Hepatocyte (in vitro differentiated cells): ENCODE data around the gene MAGEB2. TPM values are rescaled to one million over a fixed set of nuclear protein-coding genes. Genes with fewer than 3 reads are reported as not detected.

Experiments
- DNase-seq: peaks from one replicate; pipeline ENCODE4 v3.0.0-alpha.2; 2016; ENCODE audit warnings: low spot score
- H2AFZ ChIP-seq: fragments of 200-600 bp; sonication (generic); 2 replicates; pipeline ENCODE4 v1.6.0; 2016; ENCODE audit warnings: antibody characterized with exemption, mild to moderate bottlenecking
- H3K27ac ChIP-seq: fragments of 200-600 bp; sonication (generic); 2 replicates; pipeline ENCODE4 v1.5.1; 2016; ENCODE audit warnings: mild to moderate bottlenecking
- H3K27me3 ChIP-seq: fragments of 200-600 bp; sonication (generic); 2 replicates; pipeline ENCODE4 v1.6.1; 2016
- H3K36me3 ChIP-seq: fragments of 200-600 bp; sonication (generic); replicated peaks from 2 replicates; pipeline ENCODE4 v1.5.1; 2016; ENCODE audit warnings: low read depth; ENCODE audit not compliant: insufficient read depth
- H3K4me1 ChIP-seq: fragments of 200-600 bp; sonication (generic); 2 replicates; pipeline ENCODE4 v1.5.1; 2016; ENCODE audit warnings: mild to moderate bottlenecking, moderate library complexity; ENCODE audit not compliant: insufficient read depth
- H3K4me2 ChIP-seq: fragments of 200-600 bp; sonication (generic); 2 replicates; pipeline ENCODE4 v1.6.0; 2016
- H3K4me3 ChIP-seq: fragments of 200-600 bp; sonication (generic); 2 replicates; pipeline ENCODE4 v1.5.1; 2016; ENCODE audit warnings: mild to moderate bottlenecking
- H3K79me2 ChIP-seq: fragments of 200-600 bp; sonication (generic); 2 replicates; pipeline ENCODE4 v1.6.0; 2017; ENCODE audit warnings: mild to moderate bottlenecking
- H3K9me2 ChIP-seq: fragments of 200-600 bp; sonication (generic); replicated peaks from 2 replicates; pipeline ENCODE4 v1.6.0; 2017; ENCODE audit warnings: mild to moderate bottlenecking; ENCODE audit not compliant: insufficient read depth
- H3K9me3 ChIP-seq: fragments of 200-600 bp; sonication (generic); 2 replicates; pipeline ENCODE4 v1.5.1; 2016; ENCODE audit warnings: low read depth, mild to moderate bottlenecking
- H4K20me1 ChIP-seq: fragments of 200-600 bp; sonication (generic); 2 replicates; pipeline ENCODE4 v1.6.0; 2016; ENCODE audit warnings: mild to moderate bottlenecking; ENCODE audit not compliant: insufficient read depth, poor library complexity, severe bottlenecking
- EZH2 ChIP-seq: fragments of 200-600 bp; sonication (generic); IDR thresholded peaks from 2 replicates; pipeline ENCODE4 v1.6.1; 2016; ENCODE audit warnings: antibody characterized with exemption, mild to moderate bottlenecking, borderline replicate concordance
- EZH2phosphoT487 ChIP-seq: fragments of 200-600 bp; sonication (generic); IDR thresholded peaks from one replicate; pipeline ENCODE4 v1.6.1; 2018; ENCODE audit warnings: antibody characterized with exemption, mild to moderate bottlenecking, low read depth, moderate library complexity; ENCODE audit not compliant: unreplicated experiment, severe bottlenecking
- WGBS: methylation state at CpG from one replicate; pipeline ENCODE4 v1.1.6; 2016; ENCODE audit warnings: low lambda C conversion rate; ENCODE audit errors: missing lambda C conversion rate; 5-methylcytosine and 5-hydroxymethylcytosine counted together
- polyA plus RNA-seq: library from polyadenylated mRNA; unstranded; fragments of >200 nt; fragmentation: Nextera tagmentation; extraction: Ambion mirVana; gene quantifications from 2 replicates; pipeline ENCODE4 v1.2.1, GENCODE V29; 2016
- total RNA-seq: library from RNA; depleted of rRNA; stranded (reverse); fragments of >200 nt; gene quantifications from 2 replicates; pipeline ENCODE4 v1.2.3, GENCODE V29; 2014
- TF ChIP-seq, protein P1 (sequence below): fragments of 200-600 bp; sonication (generic); IDR thresholded peaks from 2 replicates; pipeline ENCODE4 v1.5.1; 2016; ENCODE audit warnings: antibody characterized with exemption, mild to moderate bottlenecking; ENCODE audit not compliant: poor library complexity

The MAGEB2 gene
- total and polyA plus RNA-seq, 2 experiments from 2014 or later, result not detected

DNA sequence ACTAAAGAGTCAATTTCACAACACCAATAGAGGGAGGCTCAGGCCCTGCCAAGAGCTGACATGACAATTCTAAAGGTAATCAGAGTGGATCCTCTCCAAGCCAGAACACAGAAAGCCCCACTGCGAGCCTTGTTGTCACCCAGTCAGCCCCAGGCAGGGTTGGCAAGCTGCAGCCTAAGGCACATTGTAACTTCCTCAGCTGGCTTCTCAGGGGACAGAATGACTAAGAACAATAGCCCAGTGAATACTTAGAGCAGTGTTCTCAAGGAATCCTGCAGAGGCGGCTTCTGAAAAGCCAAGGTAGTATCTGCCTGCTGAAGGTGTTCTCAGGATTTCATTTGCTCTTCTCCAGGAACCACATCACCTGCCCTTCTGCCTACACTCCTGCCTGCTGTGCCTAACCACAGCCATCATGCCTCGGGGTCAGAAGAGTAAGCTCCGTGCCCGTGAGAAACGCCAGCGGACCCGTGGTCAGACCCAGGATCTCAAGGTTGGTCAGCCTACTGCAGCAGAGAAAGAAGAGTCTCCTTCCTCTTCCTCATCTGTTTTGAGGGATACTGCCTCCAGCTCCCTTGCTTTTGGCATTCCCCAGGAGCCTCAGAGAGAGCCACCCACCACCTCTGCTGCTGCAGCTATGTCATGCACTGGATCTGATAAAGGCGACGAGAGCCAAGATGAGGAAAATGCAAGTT, 26.5 kb downstream of the MAGEB2 start, which contains the start of gene MAGEB4:
MAGEB4 (plus strand) TSS at position 277 of the 692 bp plus-strand sequence; CDS start at position 413, 136 bp downstream.
- Histone ChIP-seq H3K27me3 (no peaks in the 10 kb centered on the region), H2AFZ (no peak within 1 kb of the TSS), H3K4me3 (no peak within 1 kb of the TSS), H3K27ac (no peak within 1 kb of the TSS), H3K9me3 (no peaks in the 10 kb centered on the region), H3K4me1 (no peaks in the 10 kb centered on the region), H4K20me1 (no peaks in the 10 kb centered on the region), H3K36me3 (no peaks in the 10 kb centered on the region), H3K79me2 (no peaks in the 10 kb centered on the region), H3K9me2 (no peaks in the 10 kb centered on the region), H3K4me2 (no peak within 1 kb of the TSS)
- TF ChIP-seq, protein P1, sequence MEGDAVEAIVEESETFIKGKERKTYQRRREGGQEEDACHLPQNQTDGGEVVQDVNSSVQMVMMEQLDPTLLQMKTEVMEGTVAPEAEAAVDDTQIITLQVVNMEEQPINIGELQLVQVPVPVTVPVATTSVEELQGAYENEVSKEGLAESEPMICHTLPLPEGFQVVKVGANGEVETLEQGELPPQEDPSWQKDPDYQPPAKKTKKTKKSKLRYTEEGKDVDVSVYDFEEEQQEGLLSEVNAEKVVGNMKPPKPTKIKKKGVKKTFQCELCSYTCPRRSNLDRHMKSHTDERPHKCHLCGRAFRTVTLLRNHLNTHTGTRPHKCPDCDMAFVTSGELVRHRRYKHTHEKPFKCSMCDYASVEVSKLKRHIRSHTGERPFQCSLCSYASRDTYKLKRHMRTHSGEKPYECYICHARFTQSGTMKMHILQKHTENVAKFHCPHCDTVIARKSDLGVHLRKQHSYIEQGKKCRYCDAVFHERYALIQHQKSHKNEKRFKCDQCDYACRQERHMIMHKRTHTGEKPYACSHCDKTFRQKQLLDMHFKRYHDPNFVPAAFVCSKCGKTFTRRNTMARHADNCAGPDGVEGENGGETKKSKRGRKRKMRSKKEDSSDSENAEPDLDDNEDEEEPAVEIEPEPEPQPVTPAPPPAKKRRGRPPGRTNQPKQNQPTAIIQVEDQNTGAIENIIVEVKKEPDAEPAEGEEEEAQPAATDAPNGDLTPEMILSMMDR, result no peak
- TF ChIP-seq EZH2phosphoT487 (no peak), EZH2 (no peak)
- WGBS, result 84% methylated on average over 10 of the region's 10 CpGs
- DNase-seq, result no peak

DNA sequence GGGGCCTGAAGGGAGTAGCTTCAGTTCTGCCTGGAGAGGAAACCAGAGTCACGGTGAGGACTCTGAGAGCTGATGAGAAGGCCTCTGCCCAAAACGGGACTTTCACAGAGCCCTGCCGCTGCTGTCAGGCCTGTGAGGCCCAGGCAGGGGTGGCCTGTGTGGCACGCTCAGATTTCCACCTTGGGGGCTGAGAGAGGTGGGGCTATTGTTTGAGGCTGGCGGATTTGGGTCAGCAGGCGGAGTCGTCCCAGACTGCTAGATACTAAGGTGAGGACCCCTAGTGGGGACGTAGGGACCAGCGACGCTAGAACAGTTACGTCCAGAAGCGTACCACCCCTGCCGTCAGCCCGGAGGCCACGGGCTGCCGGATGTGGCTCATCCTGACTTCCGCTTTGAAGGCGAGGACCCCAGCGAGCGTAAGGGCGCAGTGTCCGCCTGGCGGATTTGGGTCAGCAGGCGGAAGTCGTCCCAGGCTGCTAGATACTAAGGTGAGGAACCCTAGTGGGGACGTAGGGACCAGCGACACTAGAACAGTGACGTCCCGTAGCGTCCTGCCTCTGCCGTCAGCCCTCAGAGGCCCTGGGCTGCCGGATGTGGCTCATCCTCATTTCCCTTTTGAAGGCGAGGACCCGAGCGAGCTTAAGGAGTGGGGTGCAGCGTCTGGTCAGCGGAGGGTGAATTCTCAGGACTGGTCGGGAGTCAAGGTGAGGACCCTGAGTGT, 31.6 kb downstream of the MAGEB2 start, which contains the start of gene MAGEB1:
MAGEB1 (plus strand) TSS at position 378 of the 721 bp plus-strand sequence. CDS start 3,348 bp downstream, outside the sequence.
- H3K27me3 ChIP-seq, result no peaks in the 10 kb centered on the region
- TF ChIP-seq EZH2phosphoT487 (no peak), EZH2 (no peak)
- TF ChIP-seq, protein P1, result no peak
- no peak within 1 kb of the TSS for H3K4me2 ChIP-seq
- no peak for DNase-seq
- H4K20me1 ChIP-seq, result no peaks in the 10 kb centered on the region
- H3K27ac ChIP-seq, result no peak within 1 kb of the TSS
- no peaks in the 10 kb centered on the region for H3K4me1 ChIP-seq
- H3K79me2 ChIP-seq, result no peaks in the 10 kb centered on the region
- H2AFZ ChIP-seq, result no peak within 1 kb of the TSS
- H3K9me2 ChIP-seq, result no peaks in the 10 kb centered on the region
- WGBS, result 91% methylated on average over 36 of the region's 38 CpGs
- no peak within 1 kb of the TSS for H3K4me3 ChIP-seq
- no peaks in the 10 kb centered on the region for H3K9me3 ChIP-seq
- H3K36me3 ChIP-seq, result no peaks in the 10 kb centered on the region

DNA sequence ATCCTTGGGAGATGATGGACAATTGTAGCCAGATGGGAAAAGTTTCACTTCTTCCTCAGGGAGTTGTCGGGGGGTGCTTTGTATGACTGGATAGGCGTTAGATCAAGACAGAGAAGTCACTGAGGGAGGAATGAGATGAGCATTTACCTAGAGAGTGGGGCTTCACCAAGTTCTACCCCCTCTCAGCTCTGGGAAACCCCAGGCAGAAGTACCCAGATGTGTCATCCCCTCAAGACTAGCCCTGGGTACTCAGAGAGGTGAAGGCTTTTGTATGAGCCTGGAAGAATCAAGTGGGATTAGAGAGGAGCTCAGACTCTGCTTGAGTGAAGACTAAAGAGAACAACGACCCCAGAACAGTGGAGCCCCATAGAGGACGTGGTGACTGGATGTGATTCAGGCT, 33.5 kb downstream of the MAGEB2 start:
- H3K4me1 ChIP-seq, result no peaks in the 10 kb centered on the region
- H3K9me3 ChIP-seq, result no peaks in the 10 kb centered on the region

More for the DNA sequence above, 33.5 kb downstream of the MAGEB2 start:
- no peaks in the 10 kb centered on the region for H3K79me2 ChIP-seq
- no peaks in the 10 kb centered on the region for H4K20me1 ChIP-seq
- H3K4me2 ChIP-seq, result no peak overlapping the region
- WGBS, result 70% methylated on average over 4 of the region's 4 CpGs
- no peak overlapping the region for H3K4me3 ChIP-seq
- no peak for TF ChIP-seq EZH2
- TF ChIP-seq EZH2phosphoT487, result no peak
- TF ChIP-seq, protein P1, result no peak
- H3K9me2 ChIP-seq, result no peaks in the 10 kb centered on the region
- no peaks in the 10 kb centered on the region for H3K36me3 ChIP-seq
- DNase-seq, result no peak
- H2AFZ ChIP-seq, result no peak overlapping the region
- no peaks in the 10 kb centered on the region for H3K27me3 ChIP-seq
- H3K27ac ChIP-seq, result no peak overlapping the region
